HCT116 (cell line): ENCODE measurements around the gene SEMA4A.
A peak's percentile ranks its signal among the peaks of the same experiment; 100 is the strongest.

ENCODE experiments used
- EZH2 ChIP-seq: fragments of 200-600 bp; sonication (generic); IDR thresholded peaks from 2 replicates; pipeline ENCODE4 v1.6.1; 2017; ENCODE audit warnings: antibody characterized with exemption, mixed run types
- EZH2phosphoT487 ChIP-seq: fragments of 200-600 bp; IDR thresholded peaks from 2 replicates; pipeline ENCODE4 v1.6.1; 2018; ENCODE audit warnings: antibody characterized with exemption, borderline replicate concordance
- POLR2AphosphoS5 ChIP-seq: IDR thresholded peaks from 2 replicates; pipeline ENCODE4 v1.6.1; 2011; ENCODE audit warnings: mild to moderate bottlenecking, low read depth, low read length, moderate library complexity
- SIN3A ChIP-seq: IDR thresholded peaks from 2 replicates; pipeline ENCODE4 v1.6.1; 2012; ENCODE audit warnings: low read depth
- TCF7L2 ChIP-seq: IDR thresholded peaks from 2 replicates; pipeline ENCODE4 v1.7.0; 2011; ENCODE audit warnings: borderline replicate concordance, inconsistent platforms; ENCODE audit not compliant: insufficient read depth, insufficient read length; ENCODE audit errors: extremely low read depth
- TF ChIP-seq, protein P1 (sequence below), 3 experiments: fragments of 200-600 bp in 1 of 3; sonication (generic) in 1 of 3; IDR thresholded peaks in 2 of 3; conservative IDR thresholded peaks in 1 of 3; 2 replicates each; pipeline ENCODE4 v1.5.1; 2012 to 2017; ENCODE audit warnings: low read depth in 2 of 3, low read length in 2 of 3, antibody characterized with exemption in 1 of 3, borderline replicate concordance in 1 of 3, control low read depth in 1 of 3, mild to moderate bottlenecking in 1 of 3, mixed read lengths in 1 of 3, mixed run types in 1 of 3, moderate library complexity in 1 of 3; ENCODE audit not compliant: insufficient read depth in 1 of 3
- TF ChIP-seq, protein P2 (sequence below): IDR thresholded peaks from 2 replicates; pipeline ENCODE4 v1.6.1; 2012; ENCODE audit warnings: low read depth
- TF ChIP-seq, protein P3 (sequence below): IDR thresholded peaks from 2 replicates; pipeline ENCODE4 v1.6.1; 2012
- TF ChIP-seq, protein P4 (sequence below): IDR thresholded peaks from 2 replicates; pipeline ENCODE4 v1.6.1; 2012

DNA sequence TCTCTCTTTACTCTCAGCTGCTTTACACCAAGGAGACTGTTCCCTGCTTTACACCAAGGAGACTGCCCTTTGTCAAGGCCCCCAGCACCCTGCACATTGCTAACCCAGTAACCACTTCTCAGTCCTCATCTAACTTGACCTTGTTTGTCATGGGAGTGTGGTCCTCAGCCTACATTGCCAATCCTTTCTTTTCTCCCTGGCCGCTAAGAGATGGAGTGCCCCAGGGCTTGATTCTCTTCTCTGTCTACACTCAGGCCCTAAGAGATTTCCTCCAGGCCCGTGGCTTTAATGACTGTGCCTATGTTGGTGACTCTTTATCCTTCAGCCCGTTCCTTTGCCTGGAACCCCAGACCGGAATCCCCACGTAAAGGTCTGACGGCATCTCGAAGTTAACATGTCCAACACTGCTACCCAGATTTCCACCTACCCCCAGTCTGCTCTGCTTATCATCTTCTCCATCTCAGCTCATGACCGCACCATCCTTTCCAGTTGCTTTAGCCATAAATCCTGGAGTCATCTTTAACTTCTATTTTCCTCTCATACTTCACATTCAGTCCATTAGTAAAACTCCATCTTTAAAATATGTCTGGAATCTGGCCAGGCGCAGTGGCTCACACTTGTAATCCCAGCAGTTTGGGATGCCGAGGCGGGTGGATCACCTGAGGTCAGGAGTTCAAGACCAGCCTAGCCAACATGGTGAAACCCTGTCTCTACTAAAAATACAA lies 9.5 kb upstream of the SEMA4A start:
- TF ChIP-seq, protein P1, sequence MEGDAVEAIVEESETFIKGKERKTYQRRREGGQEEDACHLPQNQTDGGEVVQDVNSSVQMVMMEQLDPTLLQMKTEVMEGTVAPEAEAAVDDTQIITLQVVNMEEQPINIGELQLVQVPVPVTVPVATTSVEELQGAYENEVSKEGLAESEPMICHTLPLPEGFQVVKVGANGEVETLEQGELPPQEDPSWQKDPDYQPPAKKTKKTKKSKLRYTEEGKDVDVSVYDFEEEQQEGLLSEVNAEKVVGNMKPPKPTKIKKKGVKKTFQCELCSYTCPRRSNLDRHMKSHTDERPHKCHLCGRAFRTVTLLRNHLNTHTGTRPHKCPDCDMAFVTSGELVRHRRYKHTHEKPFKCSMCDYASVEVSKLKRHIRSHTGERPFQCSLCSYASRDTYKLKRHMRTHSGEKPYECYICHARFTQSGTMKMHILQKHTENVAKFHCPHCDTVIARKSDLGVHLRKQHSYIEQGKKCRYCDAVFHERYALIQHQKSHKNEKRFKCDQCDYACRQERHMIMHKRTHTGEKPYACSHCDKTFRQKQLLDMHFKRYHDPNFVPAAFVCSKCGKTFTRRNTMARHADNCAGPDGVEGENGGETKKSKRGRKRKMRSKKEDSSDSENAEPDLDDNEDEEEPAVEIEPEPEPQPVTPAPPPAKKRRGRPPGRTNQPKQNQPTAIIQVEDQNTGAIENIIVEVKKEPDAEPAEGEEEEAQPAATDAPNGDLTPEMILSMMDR (IDR thresholded peaks at IDR 0.05 in 2 of 3, conservative IDR thresholded peaks at IDR 0.05 in 1 of 3; ENCODE audit: borderline replicate concordance in 1 of 3, insufficient read depth in 1 of 3, low read depth in 2 of 3, low read length in 2 of 3): no peak
- TF ChIP-seq, protein P2, sequence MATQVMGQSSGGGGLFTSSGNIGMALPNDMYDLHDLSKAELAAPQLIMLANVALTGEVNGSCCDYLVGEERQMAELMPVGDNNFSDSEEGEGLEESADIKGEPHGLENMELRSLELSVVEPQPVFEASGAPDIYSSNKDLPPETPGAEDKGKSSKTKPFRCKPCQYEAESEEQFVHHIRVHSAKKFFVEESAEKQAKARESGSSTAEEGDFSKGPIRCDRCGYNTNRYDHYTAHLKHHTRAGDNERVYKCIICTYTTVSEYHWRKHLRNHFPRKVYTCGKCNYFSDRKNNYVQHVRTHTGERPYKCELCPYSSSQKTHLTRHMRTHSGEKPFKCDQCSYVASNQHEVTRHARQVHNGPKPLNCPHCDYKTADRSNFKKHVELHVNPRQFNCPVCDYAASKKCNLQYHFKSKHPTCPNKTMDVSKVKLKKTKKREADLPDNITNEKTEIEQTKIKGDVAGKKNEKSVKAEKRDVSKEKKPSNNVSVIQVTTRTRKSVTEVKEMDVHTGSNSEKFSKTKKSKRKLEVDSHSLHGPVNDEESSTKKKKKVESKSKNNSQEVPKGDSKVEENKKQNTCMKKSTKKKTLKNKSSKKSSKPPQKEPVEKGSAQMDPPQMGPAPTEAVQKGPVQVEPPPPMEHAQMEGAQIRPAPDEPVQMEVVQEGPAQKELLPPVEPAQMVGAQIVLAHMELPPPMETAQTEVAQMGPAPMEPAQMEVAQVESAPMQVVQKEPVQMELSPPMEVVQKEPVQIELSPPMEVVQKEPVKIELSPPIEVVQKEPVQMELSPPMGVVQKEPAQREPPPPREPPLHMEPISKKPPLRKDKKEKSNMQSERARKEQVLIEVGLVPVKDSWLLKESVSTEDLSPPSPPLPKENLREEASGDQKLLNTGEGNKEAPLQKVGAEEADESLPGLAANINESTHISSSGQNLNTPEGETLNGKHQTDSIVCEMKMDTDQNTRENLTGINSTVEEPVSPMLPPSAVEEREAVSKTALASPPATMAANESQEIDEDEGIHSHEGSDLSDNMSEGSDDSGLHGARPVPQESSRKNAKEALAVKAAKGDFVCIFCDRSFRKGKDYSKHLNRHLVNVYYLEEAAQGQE: no peak
- no peak for TF ChIP-seq TCF7L2
- TF ChIP-seq, protein P3, sequence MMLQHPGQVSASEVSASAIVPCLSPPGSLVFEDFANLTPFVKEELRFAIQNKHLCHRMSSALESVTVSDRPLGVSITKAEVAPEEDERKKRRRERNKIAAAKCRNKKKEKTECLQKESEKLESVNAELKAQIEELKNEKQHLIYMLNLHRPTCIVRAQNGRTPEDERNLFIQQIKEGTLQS: no peak
- TF ChIP-seq, protein P4, sequence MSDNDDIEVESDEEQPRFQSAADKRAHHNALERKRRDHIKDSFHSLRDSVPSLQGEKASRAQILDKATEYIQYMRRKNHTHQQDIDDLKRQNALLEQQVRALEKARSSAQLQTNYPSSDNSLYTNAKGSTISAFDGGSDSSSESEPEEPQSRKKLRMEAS: no peak
- peak; percentile 41; the same call in 1 of the 2 replicates for TF ChIP-seq POLR2AphosphoS5
- TF ChIP-seq EZH2: no peak
- no peak for TF ChIP-seq EZH2phosphoT487
- TF ChIP-seq SIN3A: no peak
